Measurements from ENCODE around the gene GALNT9. TPM values are rescaled to one million over a fixed set of nuclear protein-coding genes. Genes with fewer than 3 reads are reported as not detected.

The GALNT9 gene
- total RNA-seq, 1 experiment from 2014 or later = 0.44 TPM

- Histone ChIP-seq H3F3A (ENCODE audit: low read length, unreplicated experiment) (no peaks in the 10 kb centered on the region), H3K27ac (ENCODE audit: low read length) (no peak overlapping the region), H3K27me3 (ENCODE audit: low read length) (no peaks in the 10 kb centered on the region), H3K79me2 (ENCODE audit: low read length) (no peaks in the 10 kb centered on the region), H3K4me1 (ENCODE audit: insufficient read depth, low read length) (peaks cover 30% of the 10 kb centered on the region), H3K4me3 (ENCODE audit: low read length) (no peak overlapping the region), H3K36me3 (ENCODE audit: low read depth, low read length) (no peaks in the 10 kb centered on the region), H3K4me2 (ENCODE audit: low read length) (no peak overlapping the region), H3K9me3 (ENCODE audit: low read length) (no peaks in the 10 kb centered on the region), H4K20me1 (ENCODE audit: low read length) (no peaks in the 10 kb centered on the region), H3K9me2 (replicated peaks; ENCODE audit: low read length) (no peaks in the 10 kb centered on the region), H3K9ac (ENCODE audit: low read length) (no peak overlapping the region), H2AFZ (ENCODE audit: low read length) (no peak overlapping the region)
- no peak for ATAC-seq
- POLR2A ChIA-PET (ENCODE audit: unreplicated experiment) = no interaction called here
- DNase-seq = no peak
- CTCF ChIA-PET = no interaction called here
- intact Hi-C loops (cut with micrococcal nuclease) = loop anchor here (10.0 kb wide), 1 partner anchor 115 kb away; no protein-coding TSS in a partner anchor
- BruUV-seq (replicated peaks) = no TSS peak
- TF ChIP-seq EZH2 (IDR thresholded peaks at IDR 0.05; ENCODE audit: low read length, unreplicated experiment) = no peak
- TF ChIP-seq CTCF (conservative IDR thresholded peaks at IDR 0.05; ENCODE audit: low read depth, low read length) = no peak
- no peak for TF ChIP-seq EZH2phosphoT487 (IDR thresholded peaks at IDR 0.05; ENCODE audit: borderline replicate concordance, low read length)
These were observed 49.5 kb downstream of the GALNT9 start for GRCh38 chr12:132279930-132280329.

GRCh38 chr12:132279184-132279889 lies 50.1 kb downstream of the GALNT9 start:
- H3F3A ChIP-seq (ENCODE audit: low read length, unreplicated experiment) = no peaks in the 10 kb centered on the region
- ChIA-PET CTCF (no interaction called here), POLR2A (ENCODE audit: unreplicated experiment) (no interaction called here)
- H3K9me2 ChIP-seq (replicated peaks; ENCODE audit: low read length) = no peaks in the 10 kb centered on the region
- H4K20me1 ChIP-seq (ENCODE audit: low read length) = no peaks in the 10 kb centered on the region
- H3K27me3 ChIP-seq (ENCODE audit: low read length) = no peaks in the 10 kb centered on the region
- H3K9me3 ChIP-seq (ENCODE audit: low read length) = no peaks in the 10 kb centered on the region
- H3K9ac ChIP-seq (ENCODE audit: low read length) = no peak overlapping the region
- no peak overlapping the region for H3K4me2 ChIP-seq (ENCODE audit: low read length)
- ATAC-seq (no peak), DNase-seq (no peak)
- intact Hi-C loops (cut with micrococcal nuclease) = no loop called here
- TF ChIP-seq EZH2 (IDR thresholded peaks at IDR 0.05; ENCODE audit: low read length, unreplicated experiment) = no peak
- TF ChIP-seq EZH2phosphoT487 (IDR thresholded peaks at IDR 0.05; ENCODE audit: borderline replicate concordance, low read length) = no peak
- no peak for TF ChIP-seq CTCF (conservative IDR thresholded peaks at IDR 0.05; ENCODE audit: low read depth, low read length)
- no TSS peak for BruUV-seq (replicated peaks)
- H3K36me3 ChIP-seq (ENCODE audit: low read depth, low read length) = no peaks in the 10 kb centered on the region
- H3K27ac ChIP-seq (ENCODE audit: low read length) = no peak overlapping the region
- H3K4me3 ChIP-seq (ENCODE audit: low read length) = no peak overlapping the region
- peaks cover 27% of the 10 kb centered on the region for H3K4me1 ChIP-seq (ENCODE audit: insufficient read depth, low read length)
- H2AFZ ChIP-seq (ENCODE audit: low read length) = no peak overlapping the region
- H3K79me2 ChIP-seq (ENCODE audit: low read length) = no peaks in the 10 kb centered on the region

DNA sequence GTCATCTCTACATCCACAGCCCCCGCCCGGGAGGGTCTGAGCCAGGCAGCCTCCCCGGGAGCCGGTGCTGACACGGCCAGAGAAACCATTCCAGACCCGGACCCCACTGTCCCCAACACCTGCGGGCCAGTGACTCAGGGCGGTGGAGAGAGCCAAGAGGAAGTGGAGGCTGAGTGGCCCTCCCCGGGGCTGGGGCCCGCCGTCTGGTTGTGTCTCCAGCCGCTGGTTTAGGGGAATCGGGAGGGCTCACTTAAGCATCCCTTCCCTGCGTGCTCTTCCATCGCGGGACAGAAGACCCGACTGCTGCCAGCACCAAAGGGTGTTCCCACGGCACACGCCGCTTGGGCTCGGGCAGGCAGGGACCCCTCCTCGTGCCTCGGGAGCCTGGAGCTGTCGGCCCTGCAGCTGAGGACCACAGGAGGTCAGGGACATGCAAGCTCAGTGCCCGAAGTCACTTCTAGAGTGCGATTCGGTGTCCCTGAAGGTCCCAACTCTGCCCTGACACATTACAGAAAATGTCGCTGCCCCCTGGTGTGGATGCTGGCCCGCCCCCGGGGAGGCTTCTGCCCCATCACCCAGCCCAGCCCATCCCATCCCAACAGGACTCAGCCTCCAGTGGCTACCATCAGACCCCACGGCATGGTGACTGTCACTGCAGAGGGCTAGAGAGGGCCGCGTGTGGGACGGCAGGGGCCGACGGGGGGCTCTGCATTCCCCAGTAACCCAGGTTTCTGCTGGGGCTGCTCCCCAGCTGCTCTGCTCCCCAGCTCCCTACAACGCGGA lies 50.8 kb downstream of the GALNT9 start:
- ATAC-seq (no peak), DNase-seq (peak; percentile 19)
- Histone ChIP-seq H3F3A (ENCODE audit: low read length, unreplicated experiment) (no peaks in the 10 kb centered on the region), H3K27me3 (ENCODE audit: low read length) (no peaks in the 10 kb centered on the region), H2AFZ (ENCODE audit: low read length) (no peak overlapping the region), H3K79me2 (ENCODE audit: low read length) (no peaks in the 10 kb centered on the region), H3K36me3 (ENCODE audit: low read depth, low read length) (no peaks in the 10 kb centered on the region), H3K27ac (ENCODE audit: low read length) (no peak overlapping the region), H3K9me2 (replicated peaks; ENCODE audit: low read length) (no peaks in the 10 kb centered on the region), H3K4me2 (ENCODE audit: low read length) (0 out of 2 replicates have a peak overlapping the region, but pooled peaks have one; percentile 8), H4K20me1 (ENCODE audit: low read length) (no peaks in the 10 kb centered on the region), H3K9me3 (ENCODE audit: low read length) (no peaks in the 10 kb centered on the region), H3K4me3 (ENCODE audit: low read length) (no peak overlapping the region), H3K9ac (ENCODE audit: low read length) (no peak overlapping the region), H3K4me1 (ENCODE audit: insufficient read depth, low read length) (peaks cover 19% of the 10 kb centered on the region)
- ChIA-PET CTCF (no interaction called here), POLR2A (ENCODE audit: unreplicated experiment) (no interaction called here)
- TF ChIP-seq CTCF (conservative IDR thresholded peaks at IDR 0.05; ENCODE audit: low read depth, low read length) = no peak
- TF ChIP-seq EZH2 (IDR thresholded peaks at IDR 0.05; ENCODE audit: low read length, unreplicated experiment) = no peak
- TF ChIP-seq EZH2phosphoT487 (IDR thresholded peaks at IDR 0.05; ENCODE audit: borderline replicate concordance, low read length) = no peak
- BruUV-seq (replicated peaks) = no TSS peak
- intact Hi-C loops (cut with micrococcal nuclease) = no loop called here
